B cell (primary cell): ENCODE results near the gene EXOC3. TPM values are rescaled to one million over a fixed set of nuclear protein-coding genes. Genes with fewer than 3 reads are reported as not detected.

Experiments used
- ATAC-seq: fragments of 200-7000 bp; cut with Tn5 transposase; one replicate; pipeline ENCODE4 v1.10.0; 2021; ENCODE audit warnings: low read depth, mild to moderate bottlenecking, moderate number of reproducible peaks, moderate library complexity
- CTCF ChIA-PET: fragments of 350-600 bp; sonication (Branson Sonifier 250); formaldehyde crosslinking; loops from one replicate; lab custom pipeline; 2021; ENCODE audit warnings: antibody characterized with exemption, inconsistent platforms; lab: Charles Lee
- POLR2A ChIA-PET: fragments of 350-600 bp; sonication (Branson Sonifier 250); formaldehyde crosslinking; loops from one replicate; lab custom pipeline; 2021; ENCODE audit warnings: antibody characterized with exemption; lab: Charles Lee
- DNase-seq: peaks from one replicate; pipeline ENCODE4 v3.0.0; 2013
- H2AFZ ChIP-seq: 2 replicates; pipeline ENCODE4 v1.6.1; 2012; ENCODE audit warnings: mild to moderate bottlenecking, low read depth, low read length; ENCODE audit not compliant: insufficient read depth, poor library complexity, severe bottlenecking
- H3K27ac ChIP-seq, 2 donors: 1 replicate in 1 of 2; 2 replicates in 1 of 2; pipeline ENCODE4 v1.5.1; 2012 to 2013; ENCODE audit warnings: low read length in 2 of 2, mild to moderate bottlenecking in 2 of 2, moderate library complexity in 1 of 2
- H3K27me3 ChIP-seq, 4 experiments: fragments of 200-600 bp in 1 of 4; sonication (generic) in 1 of 4; replicated peaks in 1 of 4; 1 replicate in 2 of 4; 2 replicates in 2 of 4; pipeline versions ENCODE4 v1.6.1 to v1.7.0; 2013 to 2016; ENCODE audit warnings: low read length in 3 of 4, mild to moderate bottlenecking in 2 of 4, mixed read lengths in 1 of 4, moderate library complexity in 1 of 4; ENCODE audit not compliant: insufficient read depth in 4 of 4, control insufficient read depth in 3 of 4; ENCODE audit errors: control extremely low read depth in 1 of 4
- H3K36me3 ChIP-seq, 2 experiments: replicated peaks in 1 of 2; 1 replicate in 1 of 2; 2 replicates in 1 of 2; pipeline versions ENCODE4 v1.6.1 to v1.7.1; 2013; ENCODE audit warnings: low read length in 1 of 2; ENCODE audit not compliant: insufficient read depth in 2 of 2, control insufficient read depth in 1 of 2; ENCODE audit errors: control extremely low read depth in 1 of 2, extremely low read depth in 1 of 2
- H3K4me1 ChIP-seq, 2 donors: fragments of 200-600 bp in 1 of 2; sonication (generic) in 1 of 2; 1 replicate in 1 of 2; 2 replicates in 1 of 2; pipeline versions ENCODE4 v1.5.1 to v1.6.1; 2013 to 2017; ENCODE audit warnings: low read length in 2 of 2; ENCODE audit not compliant: control insufficient read depth in 2 of 2, insufficient read depth in 2 of 2
- H3K4me2 ChIP-seq: replicated peaks from 2 replicates; pipeline ENCODE3; 2012; ENCODE audit warnings: mild to moderate bottlenecking, low read depth, low read length; ENCODE audit not compliant: poor library complexity, severe bottlenecking
- H3K4me3 ChIP-seq, 5 experiments: fragments of 200-600 bp in 1 of 5; sonication (generic) in 1 of 5; 1 replicate in 3 of 5; 2 replicates in 2 of 5; pipeline versions ENCODE4 v1.5.1 to v1.7.0; 2011 to 2016; ENCODE audit warnings: low read length in 4 of 5, mild to moderate bottlenecking in 4 of 5, low read depth in 2 of 5, control low read depth in 1 of 5, moderate library complexity in 1 of 5; ENCODE audit not compliant: insufficient read depth in 1 of 5; ENCODE audit errors: control extremely low read depth in 1 of 5, extremely low read depth in 1 of 5
- H3K79me2 ChIP-seq: fragments of 200-600 bp; sonication (generic); one replicate; pipeline ENCODE4 v1.6.0; 2016; ENCODE audit warnings: low read length; ENCODE audit not compliant: control insufficient read depth, insufficient read depth
- H3K9ac ChIP-seq: fragments of 200-600 bp; sonication (generic); 2 replicates; pipeline ENCODE4 v1.6.1; 2017; ENCODE audit warnings: mild to moderate bottlenecking, low read length, moderate library complexity
- H3K9me3 ChIP-seq, 3 donors: one replicate each; pipeline versions ENCODE4 v1.6.1 to v1.7.1; 2013; ENCODE audit warnings: low read length in 2 of 3; ENCODE audit not compliant: control insufficient read depth in 2 of 3, insufficient read depth in 1 of 3; ENCODE audit errors: control extremely low read depth in 1 of 3
- H4K20me1 ChIP-seq: 2 replicates; pipeline ENCODE4 v1.6.0; 2012; ENCODE audit warnings: mild to moderate bottlenecking, low read length; ENCODE audit not compliant: insufficient read depth, control insufficient read depth, poor library complexity, severe bottlenecking
- H3K27ac Mint-ChIP-seq: one replicate; pipeline ENCODE4 v1.8.0; 2021; ENCODE audit warnings: mixed read lengths
- H3K27me3 Mint-ChIP-seq: one replicate; pipeline ENCODE4 v1.8.0; 2021; ENCODE audit warnings: mixed read lengths
- H3K4me1 Mint-ChIP-seq: one replicate; pipeline ENCODE4 v1.8.0; 2021; ENCODE audit warnings: mixed read lengths
- H3K4me3 Mint-ChIP-seq: one replicate; pipeline ENCODE4 v1.8.0; 2021; ENCODE audit warnings: mixed read lengths
- H3K9me3 Mint-ChIP-seq: one replicate; pipeline ENCODE4 v1.8.0; 2022; ENCODE audit warnings: mixed read lengths; ENCODE audit not compliant: insufficient read depth
- CTCF ChIP-seq: fragments of 200-600 bp; IDR thresholded peaks from one replicate; pipeline ENCODE4 v1.8.0; 2022; ENCODE audit warnings: antibody characterized with exemption, mild to moderate bottlenecking
- EZH2 ChIP-seq: IDR thresholded peaks from 2 replicates; pipeline ENCODE4 v1.6.1; 2012; ENCODE audit warnings: borderline replicate concordance, low read depth, mild to moderate bottlenecking, moderate library complexity, low read length; ENCODE audit not compliant: insufficient read depth, poor library complexity, severe bottlenecking
- WGBS: methylation state at CpG from one replicate; pipeline ENCODE4 v1.1.5; 2013; ENCODE audit warnings: missing lambda C conversion rate; ENCODE audit not compliant: insufficient coverage; 5-methylcytosine and 5-hydroxymethylcytosine counted together
- intact Hi-C: fragments of 100-400 bp; cut with micrococcal nuclease; formaldehyde crosslinking; loops from one replicate; pipeline ENCODE4 v1.10.0; 2022
- polyA minus RNA-seq: library from RNA; depleted of rRNA, polyadenylated mRNA; stranded (reverse); fragments of >200 nt; gene quantifications from 2 replicates; pipeline ENCODE4 v1.2.3, GENCODE V29; 2012
- polyA plus RNA-seq: library from polyadenylated mRNA; depleted of rRNA; stranded (reverse); fragments of >200 nt; gene quantifications from 2 replicates; pipeline ENCODE4 v1.2.3, GENCODE V29; 2012
- total RNA-seq, 2 donors: library from RNA; stranded (reverse); fragments of 120-200 nt in 1 of 2; gene quantifications; 1 replicate in 1 of 2; 2 replicates in 1 of 2; pipeline versions ENCODE4 v1.2.3 to v1.2.4, GENCODE V29; 2013 to 2022

The EXOC3 gene
- total RNA-seq: 92.6 and 97.1 TPM in 2 replicates
- total RNA-seq (2013): 33.6 TPM
- 44.0 and 57.2 TPM in 2 replicates for polyA plus RNA-seq
- polyA minus RNA-seq: 35.8 and 48.1 TPM in 2 replicates

- H3K4me2 ChIP-seq: peak within 1 kb of the TSS; percentile 88
- Mint-ChIP-seq H3K9me3 (no peaks in the 10 kb centered on the region), H3K27me3 (no peaks in the 10 kb centered on the region), H3K4me3 (peak within 1 kb of the TSS; percentile 96), H3K4me1 (peaks cover 30% of the 10 kb centered on the region), H3K27ac (peak within 1 kb of the TSS; percentile 90)
- intact Hi-C loops: loop anchor here (10.0 kb wide), 1 partner anchor 172 kb away; the partner anchor contains the start of gene CEP72
- 8% methylated on average over 73 of the region's 73 CpGs for WGBS
- peaks cover 39% of the 10 kb centered on the region for H3K79me2 ChIP-seq
- peaks cover 0 to 7% (median 0%) of the 10 kb centered on the region in 3 donors for H3K9me3 ChIP-seq
- peak within 1 kb of the TSS; percentile 92 for H2AFZ ChIP-seq
- peak within 1 kb of the TSS; percentile 93 for H3K9ac ChIP-seq
- ChIA-PET CTCF (interaction anchor here (1.3 kb wide), 1 partner anchor 14 kb away, joined by 3 read pairs; no protein-coding TSS in a partner anchor), POLR2A (interaction anchor here (0.6 to 1.0 kb wide), 2 partner anchors 31 to 32 kb away, joined by 3 to 5 read pairs; no protein-coding TSS in a partner anchor)
- peak within 1 kb of the TSS; percentile 56 to 81 for H3K27ac ChIP-seq
- H3K4me3 ChIP-seq: peak within 1 kb of the TSS; percentile 53 to 91 (median 89)
- peaks cover 26% of the 10 kb centered on the region for H4K20me1 ChIP-seq
- no peak for TF ChIP-seq EZH2
- TF ChIP-seq CTCF: no peak
- H3K36me3 ChIP-seq: peaks cover 5 to 13% of the 10 kb centered on the region in 2 experiments
- DNase-seq (peak; percentile 82), ATAC-seq (peak; percentile 91)
- H3K27me3 ChIP-seq: no peaks in the 10 kb centered on the region
- peaks cover 6 to 19% of the 10 kb centered on the region in 2 donors for H3K4me1 ChIP-seq
These were observed at the start of gene EXOC3 for GRCh38 chr5:442335-443238. EXOC3 (plus strand) TSS chr5:443176; CDS start chr5:446206, 3,030 bp downstream.
